Fibroblast of peridontal ligament (primary cell): ENCODE results near the gene VEPH1.
"Not testable (repeated sequence)": the region's sequence is repeated elsewhere in the genome, so short reads cannot be mapped to it uniquely, and the experiment has no call there.

Source experiments
- DNase-seq: peaks from one replicate; pipeline ENCODE4 v3.0.0-alpha.2; 2010; ENCODE audit errors: extremely low read depth

VEPH1 gene

DNA sequence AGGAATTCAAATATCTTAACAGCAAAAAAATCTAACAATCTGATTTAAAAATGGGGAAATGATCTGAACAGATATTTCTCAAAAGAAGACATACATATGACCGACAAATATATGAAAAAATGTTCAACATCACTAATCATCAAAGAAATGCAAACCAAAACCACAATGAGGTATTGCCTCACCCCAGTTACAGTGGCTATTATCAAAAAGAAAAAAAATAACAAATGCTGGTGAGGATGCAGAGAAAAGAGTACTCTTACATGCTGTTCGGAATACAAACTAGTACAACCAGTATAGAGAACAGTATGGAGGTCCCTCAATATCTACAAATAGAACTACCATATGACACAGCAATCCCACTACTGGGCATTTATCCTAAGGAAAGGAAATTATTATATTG lies 152.6 kb downstream of the VEPH1 start:
- peak; percentile 26 for DNase-seq

DNA sequence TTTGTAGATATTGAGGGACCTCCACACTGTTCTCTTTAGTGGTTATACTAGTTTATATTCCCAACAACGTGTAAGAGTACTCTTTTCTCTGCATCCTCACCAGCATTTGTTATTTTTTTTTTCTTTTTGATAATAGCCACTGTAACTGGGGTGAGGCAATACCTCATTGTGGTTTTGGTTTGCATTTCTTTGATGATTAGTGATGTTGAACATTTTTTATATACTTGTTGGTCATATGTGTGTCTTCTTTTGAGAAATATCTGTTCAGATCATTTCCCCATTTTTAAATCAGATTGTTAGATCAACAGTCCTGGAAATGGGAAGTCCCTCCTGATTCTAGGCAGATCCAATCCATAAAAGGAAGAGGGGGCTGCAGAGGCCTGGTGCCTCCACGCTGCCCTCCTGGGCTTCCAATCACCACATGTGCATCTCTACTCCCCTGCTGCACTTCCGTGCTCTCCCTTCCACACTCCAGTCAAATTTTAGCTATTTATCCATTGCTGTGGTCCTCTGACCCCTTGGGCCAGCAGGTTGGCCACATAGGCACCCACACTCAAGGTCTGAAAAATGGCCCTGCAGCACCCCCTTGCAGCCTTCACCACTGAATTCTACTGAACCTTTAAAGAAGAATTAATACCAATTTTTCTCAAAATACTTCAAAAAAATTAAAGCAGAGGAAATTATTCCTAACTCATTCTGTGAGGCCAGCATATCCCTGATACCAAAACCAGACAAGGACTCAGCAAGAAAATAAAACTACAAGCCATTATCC lies 154.7 kb downstream of the VEPH1 start:
- peak; percentile 48 for DNase-seq

DNA sequence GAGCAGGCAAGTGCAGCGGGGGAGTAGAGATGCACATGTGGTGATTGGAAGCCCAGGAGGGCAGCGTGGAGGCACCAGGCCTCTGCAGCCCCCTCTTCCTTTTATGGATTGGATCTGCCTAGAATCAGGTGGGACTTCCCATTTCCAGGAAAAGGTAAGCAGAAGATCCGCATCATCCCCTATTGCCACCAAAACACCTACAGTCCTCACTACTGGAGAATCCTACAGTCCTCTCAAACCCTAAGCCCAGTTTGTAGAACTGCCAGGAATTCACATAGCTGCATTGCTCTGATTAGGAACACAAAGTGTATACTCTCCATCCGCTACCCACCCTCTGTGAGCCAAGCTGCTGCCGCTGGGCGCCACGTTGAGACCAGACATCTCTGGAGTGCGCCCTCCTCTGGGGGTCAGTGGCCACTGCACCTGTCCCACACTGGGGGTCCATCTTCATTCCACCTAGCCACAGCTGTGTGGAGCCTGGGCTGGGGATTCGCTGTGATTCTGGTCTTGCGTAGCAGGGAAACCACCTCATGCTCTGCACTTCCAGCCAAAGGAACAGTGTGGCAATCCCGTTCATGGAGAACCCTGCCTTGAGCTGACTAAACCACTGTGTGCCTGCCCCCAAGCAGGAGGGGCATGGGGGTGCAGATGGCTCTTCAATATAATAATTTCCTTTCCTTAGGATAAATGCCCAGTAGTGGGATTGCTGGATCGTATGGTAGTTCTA lies 155.5 kb downstream of the VEPH1 start:
- no peak for DNase-seq

DNA sequence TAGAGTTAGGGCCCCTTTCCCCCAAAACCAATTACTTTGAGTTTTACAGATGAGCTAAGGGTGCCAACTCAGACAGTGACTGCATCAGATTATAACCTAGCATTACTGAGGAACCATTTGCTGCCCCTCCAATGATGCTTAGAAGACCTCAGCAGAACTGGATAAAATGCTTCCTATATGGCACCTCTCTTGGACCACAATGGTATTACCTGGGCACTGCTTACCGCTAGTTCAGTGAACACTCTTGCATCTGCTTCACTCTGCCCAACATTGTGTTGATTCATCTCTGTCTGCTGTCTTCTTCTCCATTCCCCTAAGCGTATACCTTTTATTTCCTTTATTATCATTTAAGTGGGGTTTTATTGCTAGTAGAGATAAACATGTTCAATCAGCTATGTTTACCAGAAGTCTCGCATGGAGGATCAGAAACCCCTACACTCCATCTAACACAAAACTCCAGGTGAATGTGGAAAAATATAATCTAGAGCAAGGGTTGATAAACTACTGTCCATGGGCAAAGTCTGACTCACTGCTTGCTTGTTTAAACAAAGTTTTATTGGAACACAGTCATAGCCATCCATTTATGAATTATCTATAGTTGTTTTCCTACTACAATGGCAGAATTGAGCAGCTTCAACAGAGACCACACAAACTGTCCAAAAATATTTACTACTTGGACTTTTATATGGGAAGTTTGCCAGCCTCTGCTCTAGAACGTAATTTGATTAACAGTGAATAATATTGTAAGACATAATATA lies 166.8 kb downstream of the VEPH1 start:
- no peak for DNase-seq

DNA sequence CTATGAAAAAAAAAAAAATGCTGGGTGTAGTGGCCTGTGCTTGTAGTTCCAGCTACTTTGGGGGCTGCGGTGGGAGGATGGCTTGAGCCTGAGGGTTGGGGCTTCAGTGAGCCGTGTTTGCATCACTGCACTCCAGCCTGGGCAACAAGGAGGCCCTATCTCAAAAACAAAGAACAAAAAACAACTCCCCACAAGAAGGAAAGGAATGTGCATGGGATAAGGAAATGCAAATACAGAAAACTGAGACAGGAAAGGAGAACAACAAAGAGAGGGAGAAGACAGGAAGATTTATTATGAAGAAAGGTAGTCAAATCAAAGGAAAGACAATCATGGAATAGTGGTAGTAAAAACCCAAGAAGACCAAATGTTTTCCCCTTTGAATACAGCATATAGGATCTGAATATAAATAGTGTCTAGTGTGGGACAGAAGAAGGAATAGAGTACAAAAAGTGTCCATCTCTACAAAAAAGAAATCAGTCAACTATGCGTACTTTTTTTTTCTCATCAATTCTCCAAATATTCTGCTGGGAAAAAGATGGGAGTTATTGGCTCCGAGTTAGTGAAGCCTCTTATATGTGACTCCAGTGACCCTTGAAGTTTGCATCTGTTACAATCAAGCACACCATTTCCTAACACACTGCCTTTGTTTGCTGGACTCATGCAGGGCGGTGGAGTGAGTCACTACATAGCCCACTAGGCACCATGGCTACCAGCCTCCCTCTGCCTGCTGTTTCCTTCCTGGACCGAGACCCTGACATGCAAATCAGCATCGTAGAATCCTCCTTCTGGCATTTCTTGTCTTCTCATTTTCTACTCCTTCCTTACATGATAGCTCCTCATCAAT lies 167.8 kb downstream of the VEPH1 start:
- peak; percentile 93 for DNase-seq

DNA sequence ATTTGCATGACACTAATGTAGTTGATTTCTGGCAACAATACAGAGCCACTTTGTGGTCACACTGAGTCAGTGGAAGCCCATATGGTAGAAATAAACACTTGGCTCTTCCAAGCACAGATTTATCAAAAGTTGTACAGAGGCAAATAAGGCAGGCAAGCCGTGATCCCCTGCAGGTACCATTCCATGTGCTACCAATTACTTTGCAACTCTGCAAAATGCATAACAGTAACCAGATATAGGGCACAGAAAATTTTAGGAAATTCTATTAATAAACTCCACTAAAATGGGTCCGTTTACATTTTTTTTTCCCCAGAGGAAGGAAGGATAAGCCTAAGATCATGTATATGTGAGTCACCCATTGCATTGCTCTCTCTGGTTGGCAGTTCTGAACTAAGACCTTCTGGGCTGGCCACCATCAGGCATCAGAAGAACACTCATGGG lies 169.6 kb downstream of the VEPH1 start:
- DNase-seq, result peak; percentile 95

DNA sequence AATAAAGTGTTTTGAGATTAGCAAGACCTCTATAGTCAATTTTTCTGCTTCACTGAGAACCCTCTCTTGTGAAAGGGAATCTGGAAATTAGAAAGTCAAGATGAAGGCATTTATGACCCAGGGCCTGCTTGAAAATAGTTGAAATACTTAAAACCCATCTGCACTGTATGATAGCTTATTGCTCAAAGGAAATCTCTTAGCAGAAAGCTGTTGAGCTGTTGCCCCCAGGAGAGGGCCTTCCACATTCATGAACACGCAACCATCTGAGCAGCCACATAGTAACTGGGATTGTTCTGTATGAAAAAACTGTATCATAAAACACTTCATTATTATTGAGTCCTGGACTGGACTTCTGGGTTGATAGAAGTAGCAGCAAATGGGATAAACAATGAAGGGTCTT lies 173.0 kb downstream of the VEPH1 start:
- peak; percentile 66 for DNase-seq

DNA sequence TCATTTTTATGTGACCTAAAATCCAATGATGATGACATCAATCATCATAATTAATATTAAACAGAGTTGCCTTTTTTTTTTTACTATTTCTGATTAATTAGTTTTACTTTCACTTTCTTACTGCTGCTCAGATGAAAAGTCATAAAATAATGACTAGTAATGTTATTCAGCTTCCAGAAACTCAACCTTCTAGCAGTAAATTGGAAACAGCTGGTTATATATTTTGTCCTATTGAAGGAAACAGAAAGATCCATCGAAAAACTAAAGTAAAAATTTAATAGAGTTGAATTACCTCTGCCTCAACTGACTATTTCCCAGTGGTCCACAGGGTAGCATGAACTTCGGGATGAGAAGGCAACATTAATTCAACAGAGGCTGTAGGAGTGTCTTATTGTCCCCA lies 173.7 kb downstream of the VEPH1 start:
- DNase-seq, result peak; percentile 68

DNA sequence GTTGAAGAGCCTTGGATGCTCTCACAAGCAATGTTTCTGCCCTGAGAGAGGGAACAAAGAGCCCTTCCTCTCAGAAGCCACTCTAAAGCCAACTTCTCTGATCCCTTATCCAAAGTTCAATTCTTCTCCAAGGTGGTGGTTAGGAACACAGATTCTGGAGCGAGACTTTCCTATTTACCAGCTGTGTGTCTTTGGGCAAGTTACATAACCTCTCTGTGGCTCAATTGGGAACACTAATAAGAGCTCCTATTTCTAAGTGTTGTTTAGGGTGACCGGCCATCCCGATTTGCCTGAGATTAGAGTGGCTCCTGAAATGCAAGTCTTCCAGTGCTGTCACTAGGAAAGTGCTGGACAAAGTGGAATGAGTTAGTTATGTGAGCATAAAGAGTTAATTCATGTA lies 175.4 kb downstream of the VEPH1 start:
- no peak for DNase-seq

DNA sequence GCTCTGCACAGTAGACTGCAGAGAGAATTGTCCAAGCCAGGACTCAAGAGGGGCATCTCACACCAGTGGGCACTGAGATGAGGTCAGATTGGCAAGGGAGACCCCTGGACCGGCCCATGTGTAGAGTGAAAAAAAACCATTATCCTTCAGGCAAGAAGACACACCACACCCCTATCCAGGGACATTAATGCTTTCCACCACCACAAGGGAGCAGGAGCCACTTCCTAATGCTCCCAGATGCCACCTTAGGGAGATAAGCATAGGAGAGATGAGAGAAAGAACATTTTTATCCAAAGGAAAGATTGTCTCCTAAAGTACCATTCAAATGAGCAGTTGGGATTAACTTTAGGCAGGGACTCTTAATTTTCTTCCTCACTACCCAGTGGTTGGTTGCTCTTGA lies 176.2 kb downstream of the VEPH1 start:
- DNase-seq, result no peak

DNA sequence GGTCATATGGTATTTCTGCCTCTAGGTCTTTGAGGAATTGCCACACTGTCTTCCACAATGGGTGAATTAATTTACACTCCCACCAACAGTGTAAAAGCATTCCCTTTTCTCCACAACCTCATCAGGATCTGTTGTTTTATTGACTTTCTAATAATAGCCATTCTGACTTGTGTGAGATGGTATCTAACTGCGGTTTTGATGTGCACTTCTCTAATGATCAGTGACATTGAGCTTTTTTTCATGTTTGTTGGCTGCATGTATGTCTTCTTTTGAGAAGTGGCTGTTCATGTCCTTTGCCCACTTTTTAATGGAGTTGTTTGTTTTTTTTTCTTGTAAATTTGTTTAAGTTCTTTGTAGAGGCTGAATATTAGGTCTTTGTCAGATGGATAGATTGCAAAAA lies 178.3 kb downstream of the VEPH1 start:
- not testable (repeated sequence) for DNase-seq

DNA sequence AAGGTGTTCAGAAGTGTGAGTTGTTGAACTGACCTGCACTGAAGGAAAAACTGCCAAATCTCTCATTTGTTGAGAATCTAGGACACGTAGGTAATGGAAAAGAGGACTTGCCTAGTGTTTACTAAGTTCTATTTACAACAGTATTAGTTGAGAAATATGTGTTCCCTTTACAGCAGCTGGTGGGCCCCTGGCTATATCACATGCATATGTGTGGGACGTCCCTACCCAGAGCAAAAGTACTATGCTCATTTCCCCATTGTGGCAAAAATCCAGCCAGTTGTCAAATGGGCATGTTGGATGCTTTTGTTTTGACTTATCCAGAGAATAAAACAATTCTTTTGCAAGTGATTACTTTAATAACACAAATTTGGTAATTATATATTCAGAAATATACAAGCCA lies 179.9 kb downstream of the VEPH1 start:
- DNase-seq, result no peak

DNA sequence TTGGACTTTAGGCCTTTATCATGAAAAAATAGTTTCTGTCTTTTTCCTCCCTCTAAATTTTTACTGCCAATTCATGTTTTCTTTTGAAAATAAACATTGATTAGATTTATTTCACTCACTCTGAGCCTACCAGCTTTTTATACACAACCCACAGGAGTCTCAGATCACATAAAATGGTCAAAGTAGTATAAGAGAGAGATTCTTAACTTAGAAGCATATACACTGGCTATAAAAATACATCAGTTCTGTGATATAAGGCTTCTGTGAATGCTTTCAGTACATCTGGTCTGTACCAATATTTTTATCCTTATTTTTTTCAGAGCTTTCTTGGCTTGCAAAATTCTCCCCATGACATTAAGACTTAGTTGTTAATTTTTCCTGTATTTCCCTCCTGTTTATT lies 183.5 kb downstream of the VEPH1 start:
- DNase-seq, result peak; percentile 27

DNA sequence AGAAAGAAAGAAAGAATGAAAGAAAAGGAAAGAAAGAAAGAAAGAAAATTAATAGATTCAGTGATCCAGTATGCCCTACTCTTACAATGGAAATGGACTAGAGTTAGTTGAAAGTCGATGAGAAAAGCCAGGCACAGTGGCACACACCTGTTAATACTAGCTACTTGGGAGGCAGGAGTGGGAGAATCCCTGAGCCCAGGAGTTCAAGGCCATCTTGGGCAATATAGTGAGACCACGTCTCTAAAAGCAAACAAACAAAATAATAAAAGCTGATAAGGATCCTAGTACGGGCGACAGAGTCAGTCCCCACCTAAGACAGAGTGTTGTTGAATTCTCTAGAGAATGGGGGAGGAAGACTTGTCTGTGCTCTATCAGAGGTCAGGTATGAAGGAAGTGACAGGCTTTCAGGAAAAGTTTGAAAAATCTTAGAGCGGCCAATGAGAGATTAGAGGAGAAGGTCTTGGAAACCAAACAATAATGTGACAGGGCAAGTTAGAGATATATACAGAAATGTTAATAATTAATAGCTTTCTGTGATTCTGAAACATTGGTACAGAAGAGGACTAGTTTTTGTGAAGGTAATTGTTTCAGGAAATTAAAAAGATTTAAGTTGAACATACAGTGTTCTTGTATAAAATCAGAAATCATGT lies 184.5 kb downstream of the VEPH1 start:
- no peak for DNase-seq

DNA sequence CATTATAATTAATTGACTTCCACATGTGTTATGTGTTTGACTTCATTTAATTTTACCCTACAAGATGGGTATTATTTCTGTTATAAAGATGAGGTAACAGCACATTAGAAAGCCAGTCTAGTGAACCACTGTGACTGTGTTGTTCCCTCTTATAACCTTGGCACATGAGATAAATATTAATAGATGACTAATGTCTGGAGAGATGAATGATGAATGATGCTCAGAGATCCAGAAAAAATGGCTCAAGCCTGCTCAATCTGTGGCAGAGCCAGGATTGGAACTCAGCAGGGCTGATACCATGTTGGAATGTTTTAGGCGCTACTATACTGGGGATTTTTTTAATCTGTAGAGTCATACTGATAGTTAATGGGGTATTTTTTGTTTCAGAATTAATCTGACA lies 185.3 kb downstream of the VEPH1 start:
- no peak for DNase-seq

DNA sequence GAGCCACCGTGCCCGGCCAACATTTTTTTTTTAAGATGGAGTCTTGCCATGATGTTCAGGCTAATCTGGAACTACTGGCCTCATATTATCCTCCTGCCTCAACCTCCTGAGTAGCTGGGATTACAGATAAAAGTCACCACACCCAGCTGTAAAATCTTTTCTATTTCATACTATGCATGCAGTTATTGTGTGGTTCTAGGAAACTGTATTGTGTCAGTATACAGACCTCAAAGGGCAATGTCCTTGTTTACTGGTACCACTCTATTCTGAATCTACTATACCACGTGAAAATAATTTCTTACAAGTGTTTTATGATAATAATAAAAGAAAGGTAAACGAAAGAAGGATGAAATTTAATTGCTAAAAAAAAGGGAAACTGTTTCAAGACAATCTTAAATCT lies 190.0 kb downstream of the VEPH1 start:
- DNase-seq, result no peak

DNA sequence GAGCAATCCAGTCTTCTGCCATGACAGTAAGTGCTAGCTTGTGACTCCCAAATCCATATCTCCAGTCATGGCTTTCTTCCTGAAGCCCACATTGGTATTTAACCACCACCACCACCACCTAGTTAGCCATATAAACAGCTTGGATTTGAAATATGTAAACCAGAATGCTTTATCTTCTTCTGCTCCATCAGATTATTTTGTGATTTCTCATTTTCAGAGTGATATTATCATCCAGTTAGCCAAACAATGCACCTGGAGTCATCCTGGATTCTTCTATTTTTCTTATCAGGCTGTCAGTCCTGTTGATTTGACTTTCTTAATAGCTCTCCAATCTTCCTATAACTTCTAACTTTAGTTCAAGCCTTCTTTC lies 190.9 kb downstream of the VEPH1 start:
- DNase-seq, result no peak

DNA sequence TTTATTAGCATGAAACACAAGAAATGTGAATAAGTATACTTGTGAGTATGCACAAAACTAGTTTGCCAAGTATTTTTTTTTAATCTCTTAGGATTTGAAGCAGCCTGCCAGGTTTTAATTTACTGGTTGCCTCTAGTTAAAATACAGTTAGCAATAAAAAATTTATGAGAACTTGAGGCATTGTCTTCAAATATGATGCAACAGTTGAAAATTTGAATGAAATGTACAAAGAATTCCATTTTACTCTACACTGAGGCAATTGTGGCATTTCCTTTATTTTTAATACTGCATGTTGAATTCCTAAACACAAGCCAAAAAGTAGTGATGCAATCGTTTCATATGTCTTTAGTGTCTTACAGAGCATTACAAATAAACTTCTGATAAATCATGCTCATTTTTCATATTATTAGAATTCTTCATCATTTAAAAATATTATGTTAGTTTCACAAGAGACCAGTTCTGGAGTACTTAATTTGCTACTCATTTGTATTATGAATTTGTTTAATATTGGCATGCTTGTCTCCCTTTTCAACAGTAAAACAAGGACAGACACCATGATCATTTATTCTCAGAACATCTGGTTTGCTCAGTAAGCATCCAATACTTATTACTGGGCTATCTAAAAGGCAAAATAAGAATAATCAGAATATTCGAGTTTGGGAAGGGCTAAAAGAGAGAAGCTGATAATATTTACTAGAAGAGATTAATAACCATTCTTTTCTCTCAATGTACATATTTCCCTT lies 191.4 kb downstream of the VEPH1 start:
- peak; percentile 99 for DNase-seq

DNA sequence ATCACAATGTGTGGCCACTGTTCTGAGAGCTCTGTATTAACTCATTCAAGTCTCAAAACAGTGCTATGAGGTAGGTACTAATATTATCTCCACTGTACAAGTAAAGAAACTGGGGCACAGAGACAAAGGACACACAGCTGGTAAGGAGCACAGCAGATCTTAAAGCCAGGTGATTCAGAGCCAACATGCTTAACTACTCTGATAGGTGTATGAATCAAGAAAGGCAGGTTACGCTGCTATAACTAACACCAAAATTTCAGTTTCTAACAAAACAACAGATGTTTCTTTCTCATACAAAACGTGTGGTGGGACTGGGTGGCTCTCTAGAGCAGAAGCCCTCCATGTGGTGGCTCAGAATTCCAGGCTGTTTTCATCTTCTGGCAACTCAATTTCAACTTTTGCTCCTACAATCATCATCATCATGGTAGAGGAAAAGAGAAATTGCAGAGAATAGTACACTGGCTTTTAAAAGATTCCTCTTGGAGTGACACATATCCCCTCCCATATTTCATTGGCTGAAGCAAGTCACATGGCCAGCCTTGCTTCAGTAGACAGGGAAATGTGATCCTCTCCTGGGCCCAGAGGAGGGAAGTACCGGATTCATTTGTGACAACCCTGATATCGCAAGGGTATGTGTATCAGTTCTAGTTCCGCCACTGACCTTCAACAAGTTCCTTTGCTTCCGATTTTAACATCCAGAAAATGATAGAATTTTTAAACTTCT lies 192.7 kb downstream of the VEPH1 start:
- DNase-seq, result no peak

DNA sequence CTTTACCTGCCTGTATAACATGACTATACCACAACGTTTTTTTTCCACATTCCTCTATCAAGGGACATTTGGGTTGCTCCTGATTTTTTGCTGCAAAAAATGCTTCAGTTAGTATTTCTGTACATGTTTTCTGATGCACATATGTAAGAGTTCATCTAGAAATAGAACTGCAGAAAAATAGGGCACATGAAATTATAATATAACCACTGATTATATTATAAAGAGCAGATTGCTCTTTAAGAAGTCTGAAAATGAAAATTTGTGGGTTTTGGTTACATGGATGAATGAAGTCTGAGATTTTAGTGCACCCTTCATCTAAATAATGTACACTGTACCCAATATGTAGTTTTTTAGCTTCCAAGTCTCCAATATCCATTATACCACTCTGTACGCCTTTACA lies 196.7 kb downstream of the VEPH1 start:
- DNase-seq, result no peak
